Inflammatory macrophage treated with lipopolysaccharide for 1 hour (primary cell): ENCODE data around the gene NAV2.

ENCODE experiments used
- DNase-seq, 2 donors: peaks; one replicate each; pipeline ENCODE4 v3.0.0-alpha.2; 2020 to 2022

Gene NAV2

DNA sequence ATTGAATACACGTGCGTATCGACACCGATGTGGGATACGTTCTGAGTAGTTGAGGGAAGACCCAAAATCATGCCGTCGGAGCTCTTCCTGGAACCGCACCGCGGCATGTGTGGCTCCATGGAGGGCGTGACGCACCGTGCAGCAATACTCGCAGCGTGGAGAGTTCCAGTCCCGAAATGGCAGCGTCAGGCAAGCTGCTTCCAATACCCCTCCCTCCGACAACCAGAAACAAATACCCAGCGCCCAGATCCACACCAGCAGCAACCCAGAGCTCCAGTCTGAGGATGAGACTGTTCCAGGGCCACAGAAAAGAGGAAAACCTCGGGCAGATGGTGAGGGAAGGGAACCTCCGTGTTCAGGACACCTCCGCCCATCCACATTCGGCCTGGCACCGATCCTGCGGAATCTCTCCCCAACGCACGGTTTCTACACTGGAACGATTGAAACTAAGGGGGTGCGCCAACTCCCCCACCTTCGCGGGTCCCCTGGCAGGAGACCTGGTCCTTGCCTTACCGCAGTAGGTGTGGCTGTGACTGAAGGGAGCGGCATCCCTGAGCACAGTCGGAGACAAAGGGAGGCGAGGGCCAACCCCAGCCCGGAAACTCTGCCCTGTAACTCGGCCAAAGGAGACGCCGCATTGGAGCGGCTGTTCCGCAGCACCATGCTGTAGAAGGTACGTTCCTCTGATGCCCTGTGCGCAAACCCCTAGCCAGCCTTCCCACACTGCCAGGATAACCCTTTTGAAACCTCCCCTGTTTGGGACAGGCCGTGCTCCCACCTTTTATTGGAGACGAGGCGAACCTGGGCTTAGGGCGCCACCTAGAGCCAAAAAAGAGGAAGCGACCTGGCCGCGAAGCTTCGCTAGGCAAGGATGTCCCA lies 419.4 kb downstream of the NAV2 start:
- peak in 1 of 2 donors; percentile 53 for DNase-seq

DNA sequence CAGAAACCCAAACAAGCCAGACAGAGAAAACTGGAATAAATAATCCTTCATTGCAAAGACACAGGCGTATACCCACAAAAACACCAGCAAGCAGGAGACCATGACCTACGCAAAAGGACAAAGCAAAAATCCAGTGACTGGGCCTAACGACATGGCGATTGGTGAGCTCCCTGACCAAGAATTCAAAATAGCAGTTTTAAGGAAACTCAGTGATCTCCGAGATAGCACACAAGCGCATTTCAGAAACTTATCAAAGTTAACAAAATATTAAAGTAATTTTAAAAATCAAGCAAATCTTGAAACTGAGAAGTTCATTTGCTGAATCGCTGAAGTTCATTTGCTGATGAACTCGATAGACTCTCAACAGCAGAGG lies 420.0 kb downstream of the NAV2 start:
- DNase-seq, result no peak

DNA sequence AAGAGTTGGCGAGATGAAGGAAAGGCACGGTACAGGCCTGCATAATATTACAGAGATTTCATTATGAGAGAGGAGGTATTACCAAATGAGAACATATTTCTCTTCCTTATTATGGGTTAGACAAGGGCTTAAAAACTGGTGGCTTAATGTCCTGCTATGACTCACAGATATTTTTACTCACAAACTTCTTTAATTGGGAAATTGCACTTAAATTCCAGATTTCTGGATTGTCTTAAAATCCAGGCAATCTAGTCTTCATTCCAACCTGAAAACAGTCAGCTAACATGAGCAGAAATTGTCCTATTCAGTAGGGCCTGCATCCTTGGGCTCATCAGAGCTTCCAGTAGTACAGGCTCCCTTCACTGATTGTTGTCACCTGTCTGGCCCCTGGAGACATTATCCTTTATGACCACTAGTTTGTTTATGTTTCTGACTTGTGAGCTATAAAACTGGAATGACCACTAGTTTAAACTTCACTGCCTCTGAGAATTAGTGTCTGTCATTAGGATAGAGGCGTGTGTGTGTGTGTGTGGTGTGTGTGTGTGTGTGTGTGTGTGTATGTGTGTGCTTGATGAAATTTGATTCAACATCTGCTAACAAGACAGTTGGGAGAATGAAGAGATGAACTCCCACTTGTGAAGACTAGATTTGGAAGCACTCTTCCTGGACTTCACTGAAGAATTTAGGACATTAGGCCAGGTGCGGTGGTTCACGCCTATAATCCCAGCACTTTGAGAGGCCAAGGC lies 422.5 kb downstream of the NAV2 start:
- DNase-seq, result no peak

DNA sequence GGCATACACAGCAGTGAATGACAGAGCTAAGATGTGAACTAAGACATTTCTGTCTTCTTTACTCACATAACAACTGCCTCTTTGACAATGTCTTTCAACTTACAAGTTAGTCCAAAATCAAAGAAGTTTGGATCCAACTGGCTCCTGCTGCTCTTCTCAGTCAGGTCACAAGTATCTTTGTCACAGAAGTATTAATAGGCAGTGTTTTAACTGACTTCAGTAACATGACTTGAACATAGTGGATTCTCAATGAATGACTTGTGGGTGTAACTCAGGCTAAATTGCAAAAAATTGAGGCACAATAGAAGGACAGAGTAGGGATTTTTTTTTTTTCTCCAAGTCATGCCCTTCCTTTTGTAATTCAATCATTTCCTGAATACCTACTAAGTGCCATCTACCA lies 425.0 kb downstream of the NAV2 start:
- no peak for DNase-seq

DNA sequence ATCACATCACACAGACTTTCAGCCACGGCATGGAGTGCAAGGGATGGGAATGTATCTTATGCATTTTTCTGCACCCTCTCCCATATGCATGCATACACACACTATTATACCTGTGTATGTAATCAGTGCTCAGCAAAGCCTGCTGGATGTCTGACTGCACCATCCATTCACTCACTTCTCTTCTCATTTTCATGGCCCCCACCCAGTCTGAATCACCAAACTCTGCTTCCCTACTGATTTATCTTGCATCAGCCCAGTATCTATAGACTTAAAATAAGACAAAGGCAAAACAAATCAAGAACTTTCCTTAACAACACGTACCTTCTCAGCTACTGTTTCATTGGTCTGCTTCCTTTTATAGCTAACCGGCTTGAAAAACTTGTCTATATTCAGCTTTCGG lies 426.1 kb downstream of the NAV2 start:
- DNase-seq, result no peak

DNA sequence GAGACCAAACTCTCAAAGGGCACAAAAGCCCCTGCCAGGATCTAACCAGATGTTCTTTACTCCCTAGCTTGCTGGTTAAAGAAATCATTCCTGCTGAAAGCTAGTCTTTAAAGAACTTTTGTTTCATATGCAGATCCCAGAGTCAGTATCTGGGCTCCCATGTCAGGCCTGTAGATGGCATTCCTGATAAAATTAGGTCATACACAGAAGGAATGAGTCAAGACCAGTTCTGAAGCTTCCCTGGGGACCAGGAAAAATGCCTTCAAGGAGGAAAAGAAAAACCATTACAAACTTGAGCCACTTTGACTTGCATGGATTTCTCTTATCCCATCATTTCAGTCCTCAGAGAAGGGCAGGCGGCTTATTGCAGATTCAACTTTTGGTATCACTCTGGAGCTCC lies 441.7 kb downstream of the NAV2 start:
- DNase-seq, result no peak

DNA sequence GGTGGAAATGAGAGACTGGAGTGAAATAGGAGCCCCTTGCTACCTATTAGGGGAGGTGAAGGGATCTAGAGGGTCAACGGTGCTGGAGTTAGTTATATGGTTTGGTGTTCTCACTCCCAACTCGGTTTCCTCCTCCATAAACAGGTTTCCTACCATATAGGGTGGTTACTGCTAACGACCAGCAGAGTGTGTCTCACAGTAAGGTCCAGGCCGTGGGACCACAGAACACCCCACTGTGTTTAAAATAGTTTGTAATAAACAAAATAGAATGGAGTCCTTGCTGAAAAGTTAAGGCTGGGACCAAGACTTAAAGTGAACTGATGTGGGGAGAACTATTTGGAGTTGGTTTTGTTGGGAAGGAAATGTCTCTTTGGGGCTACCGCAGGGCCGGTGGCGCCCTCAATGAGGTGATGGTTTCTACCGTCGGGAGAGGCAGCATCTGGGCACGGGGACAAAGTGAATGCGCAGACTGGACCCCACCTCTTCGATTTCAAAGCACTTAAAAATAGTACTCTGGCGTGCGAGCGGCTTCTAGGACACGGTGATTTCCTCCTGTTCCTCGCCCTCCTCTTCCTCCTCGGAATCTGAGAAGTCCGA lies 443.1 kb downstream of the NAV2 start:
- DNase-seq, result no peak

DNA sequence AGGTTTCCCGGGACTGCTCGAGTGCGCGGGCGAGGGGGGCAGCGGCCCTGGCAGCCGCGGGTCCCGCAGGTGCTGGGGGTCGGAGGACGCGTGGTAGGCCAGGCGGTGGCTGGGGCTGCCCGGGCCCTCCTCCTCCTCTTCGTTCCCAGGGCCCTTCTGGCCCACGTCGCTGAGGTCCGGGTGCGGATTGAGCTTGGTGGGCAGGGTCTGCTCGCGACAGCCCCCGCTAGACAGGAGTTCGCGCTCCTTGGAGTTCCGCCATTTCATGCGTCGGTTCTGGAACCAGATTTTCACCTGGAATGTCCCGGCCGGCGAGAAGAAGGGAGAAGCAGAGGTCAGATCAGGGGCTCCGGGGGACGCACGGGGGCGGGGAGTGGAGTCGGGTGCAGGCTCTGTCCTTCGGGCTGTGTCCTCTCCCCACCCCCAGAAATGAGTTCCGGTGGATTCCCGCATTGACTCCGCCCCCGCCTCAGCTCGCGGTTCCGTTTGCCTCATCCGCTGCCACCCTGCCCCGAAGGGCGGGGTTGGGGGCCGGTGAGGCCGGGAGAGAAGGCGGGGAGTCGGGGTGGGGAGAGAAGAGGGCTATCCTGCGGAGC lies 443.7 kb downstream of the NAV2 start:
- DNase-seq, result peak in 1 of 2 donors; percentile 6

DNA sequence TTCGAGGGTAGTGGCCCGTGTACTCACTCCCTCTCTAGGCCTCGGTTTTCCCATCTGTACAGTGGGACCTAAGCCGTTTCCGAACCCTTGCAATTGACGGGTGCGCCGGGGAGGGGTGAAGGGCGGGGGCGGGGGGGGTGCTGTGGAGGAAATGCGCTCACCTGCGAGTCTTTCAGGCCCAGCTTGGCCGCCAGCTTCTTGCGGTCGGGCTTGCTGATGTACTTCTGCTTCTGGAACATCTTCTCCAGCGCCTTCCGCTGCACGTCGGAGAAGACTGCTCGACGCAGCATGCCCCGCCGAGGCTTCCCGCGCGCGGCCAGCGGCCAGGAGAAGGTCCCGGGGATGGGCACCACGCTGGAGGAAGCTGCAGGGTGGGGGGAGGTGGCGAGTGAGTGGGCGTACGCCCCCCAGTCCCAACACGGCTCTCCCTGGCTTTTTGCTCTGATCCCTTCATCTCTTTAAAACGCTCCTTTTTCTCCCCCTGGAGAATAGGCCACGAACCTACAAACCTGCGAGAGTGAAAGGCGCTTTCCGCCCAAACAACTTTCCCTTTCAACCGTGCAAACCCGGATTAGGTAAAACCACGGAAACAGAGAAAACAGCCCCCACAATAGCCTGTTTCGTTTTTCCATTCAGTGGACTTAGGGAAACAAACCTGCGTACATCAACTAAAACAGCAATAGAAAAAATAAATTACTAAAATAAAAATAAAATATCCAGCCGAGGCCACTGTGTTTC lies 444.4 kb downstream of the NAV2 start:
- DNase-seq, result no peak

DNA sequence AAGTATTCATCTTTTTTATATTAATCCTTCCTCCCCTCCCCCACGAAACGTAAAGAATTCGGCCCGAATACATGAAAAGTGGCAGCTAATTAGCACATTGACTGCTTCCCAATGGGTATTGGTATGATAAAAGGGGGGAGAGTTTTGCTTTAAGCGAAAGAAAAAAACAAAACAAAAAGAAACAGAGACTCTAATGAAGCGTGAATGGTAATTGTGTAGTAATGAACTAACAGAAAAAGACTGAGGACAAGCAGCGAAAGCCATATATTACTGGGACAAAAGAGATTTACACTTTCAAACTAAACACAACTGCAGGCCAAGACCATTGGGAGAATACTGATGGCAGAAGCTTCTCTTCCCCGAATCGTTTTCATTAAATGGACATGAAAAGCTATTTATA lies 445.1 kb downstream of the NAV2 start:
- no peak for DNase-seq

DNA sequence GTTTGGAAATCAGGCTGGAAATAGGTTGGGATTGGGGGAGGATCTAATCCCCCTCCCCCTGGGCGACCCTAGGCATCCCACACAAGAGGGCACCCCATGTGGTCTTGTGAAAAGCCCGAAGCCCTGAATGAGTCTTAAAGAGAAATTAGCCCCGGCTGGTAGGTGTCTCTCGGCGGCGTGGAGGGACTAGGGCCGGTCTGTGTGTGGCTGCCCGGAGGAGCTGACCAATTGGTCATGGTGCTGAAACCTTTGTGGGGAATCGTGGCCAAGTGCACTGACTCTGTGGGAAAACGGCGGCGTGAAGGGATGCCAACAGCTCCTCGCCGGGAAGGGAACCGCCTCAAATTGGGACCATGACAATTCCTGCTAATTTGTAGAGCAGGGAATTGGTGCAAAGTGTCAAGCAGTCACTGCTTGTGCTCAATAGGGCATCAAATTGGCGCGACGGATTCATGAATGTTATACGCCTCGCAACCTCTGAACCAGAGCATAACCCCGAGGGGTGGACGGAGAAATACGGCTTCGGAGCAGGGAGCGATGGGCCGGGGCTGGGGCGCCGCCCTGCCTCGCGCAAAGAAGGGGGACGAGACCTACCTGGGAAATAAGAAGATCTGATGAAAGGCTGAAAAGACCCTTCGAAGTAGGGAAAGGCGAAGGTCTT lies 446.1 kb downstream of the NAV2 start:
- peak; percentile 11 to 12 for DNase-seq

DNA sequence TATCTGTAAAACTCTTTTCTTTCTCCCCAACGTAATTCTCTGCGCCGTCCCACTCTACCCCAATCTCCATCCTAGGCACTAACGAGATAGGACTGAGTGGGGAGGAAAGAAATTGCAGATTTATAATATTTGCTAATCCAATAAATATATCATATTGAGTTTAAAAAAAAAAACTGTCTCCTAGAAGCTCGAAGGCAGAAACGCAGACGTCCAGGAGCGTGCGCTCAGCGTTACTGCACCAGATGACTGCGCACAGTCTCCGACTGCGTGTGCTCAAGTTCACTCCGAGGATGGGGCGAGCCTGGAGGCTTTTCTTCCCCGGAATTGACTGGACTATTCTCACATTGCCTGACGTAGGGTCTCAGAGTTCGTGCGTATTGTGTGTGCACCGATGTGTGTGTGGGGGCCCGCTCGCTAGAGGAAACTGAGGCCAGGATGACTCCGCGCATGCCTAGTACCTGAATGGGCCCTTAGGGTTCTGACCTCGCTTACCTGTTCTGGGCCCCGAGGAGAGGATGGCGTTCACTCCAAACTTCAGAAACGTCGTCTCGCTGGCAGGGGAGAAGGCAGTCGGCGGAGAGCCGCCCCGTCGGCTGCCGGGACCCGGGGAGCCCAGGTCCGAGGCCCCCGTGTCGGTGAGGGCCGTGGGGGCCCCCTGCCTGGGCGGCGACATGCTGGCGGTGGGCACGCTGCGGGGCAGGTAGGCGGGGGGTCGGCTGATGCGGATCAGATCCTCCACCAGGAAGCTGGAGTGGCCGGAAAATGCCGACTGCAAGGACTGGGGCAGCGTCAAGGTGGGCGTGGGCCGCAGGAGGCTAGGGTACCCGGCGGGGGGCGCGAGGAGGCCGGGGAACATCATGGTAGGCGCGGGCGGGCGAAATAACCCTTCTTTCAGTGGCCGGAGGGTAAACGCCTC lies 447.1 kb downstream of the NAV2 start:
- no peak for DNase-seq

DNA sequence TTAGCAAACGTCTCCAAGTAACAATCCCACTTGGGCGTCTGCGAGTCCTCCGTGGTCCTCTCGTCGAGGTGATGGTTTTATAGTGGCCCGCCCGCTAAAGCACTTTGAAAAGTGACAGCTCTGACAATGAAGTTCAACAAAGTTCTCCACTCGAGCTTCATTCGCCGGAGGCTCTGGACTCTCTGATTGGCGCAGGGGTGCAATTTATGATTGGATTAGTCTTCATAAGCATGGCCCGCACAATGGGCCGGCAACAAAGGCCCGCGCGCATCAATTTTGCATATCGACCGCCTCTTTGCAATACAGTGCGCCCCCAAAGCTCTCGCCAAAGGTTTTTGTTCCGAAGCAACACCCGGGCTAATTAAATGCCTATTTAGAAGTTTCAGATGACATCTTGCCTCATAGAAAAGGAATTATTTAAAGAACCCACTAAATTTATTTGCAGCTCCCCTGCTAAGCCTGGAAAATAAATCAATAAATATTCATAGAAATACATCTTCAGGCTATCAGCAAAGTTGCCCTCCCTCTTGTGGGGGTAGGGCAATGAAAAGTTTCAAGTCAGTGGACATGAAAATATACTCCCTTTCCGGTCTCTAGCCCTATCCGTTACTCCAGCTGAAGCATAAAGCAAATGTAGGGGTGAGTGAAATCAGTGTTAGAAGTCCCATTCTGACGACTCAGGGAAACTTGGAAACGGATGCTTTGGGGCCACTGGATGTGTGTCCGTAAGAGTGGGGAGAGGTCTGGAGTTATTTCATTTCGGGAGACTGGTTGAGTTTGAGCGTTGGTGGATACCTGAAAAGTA lies 448.0 kb downstream of the NAV2 start, which contains the start of gene DBX1:
Gene DBX1, minus strand, starts transcription at position 51 of the 805 bp plus-strand sequence. CDS start 151 bp downstream, outside the sequence.
- no peak for DNase-seq

DNA sequence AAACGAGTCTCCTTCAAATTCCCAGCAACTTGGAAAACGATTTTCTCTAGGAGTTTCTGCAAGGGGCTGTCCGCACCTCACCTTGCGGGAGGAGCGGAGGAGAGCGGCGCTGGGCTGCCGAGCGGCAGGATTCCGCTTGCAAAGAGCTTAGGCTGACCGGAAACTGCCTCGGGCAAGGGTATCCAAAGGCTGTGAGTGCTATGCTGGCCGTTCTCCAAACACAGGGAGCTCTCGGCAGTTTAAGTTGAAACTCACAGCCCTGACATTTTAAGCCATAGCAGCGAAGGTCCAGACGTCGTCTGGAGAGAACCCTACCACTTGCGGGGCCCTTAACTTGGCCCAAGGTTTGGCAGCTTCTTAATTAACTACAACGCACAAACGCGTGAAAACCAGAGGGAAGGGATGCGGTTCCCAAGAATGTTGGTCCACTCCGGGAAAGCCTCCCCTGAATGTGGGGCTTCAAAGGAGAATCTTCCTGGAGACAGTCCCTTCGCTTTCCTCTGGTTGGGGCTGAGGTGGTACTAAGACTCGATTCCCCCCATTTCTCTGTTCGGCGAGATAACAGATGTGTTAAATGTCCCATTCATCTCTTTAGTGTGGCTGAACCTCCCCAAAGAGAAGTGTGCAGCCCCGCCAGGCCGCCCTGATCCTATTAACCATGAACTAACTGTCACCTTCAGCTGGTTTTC lies 448.7 kb downstream of the NAV2 start:
- no peak for DNase-seq

DNA sequence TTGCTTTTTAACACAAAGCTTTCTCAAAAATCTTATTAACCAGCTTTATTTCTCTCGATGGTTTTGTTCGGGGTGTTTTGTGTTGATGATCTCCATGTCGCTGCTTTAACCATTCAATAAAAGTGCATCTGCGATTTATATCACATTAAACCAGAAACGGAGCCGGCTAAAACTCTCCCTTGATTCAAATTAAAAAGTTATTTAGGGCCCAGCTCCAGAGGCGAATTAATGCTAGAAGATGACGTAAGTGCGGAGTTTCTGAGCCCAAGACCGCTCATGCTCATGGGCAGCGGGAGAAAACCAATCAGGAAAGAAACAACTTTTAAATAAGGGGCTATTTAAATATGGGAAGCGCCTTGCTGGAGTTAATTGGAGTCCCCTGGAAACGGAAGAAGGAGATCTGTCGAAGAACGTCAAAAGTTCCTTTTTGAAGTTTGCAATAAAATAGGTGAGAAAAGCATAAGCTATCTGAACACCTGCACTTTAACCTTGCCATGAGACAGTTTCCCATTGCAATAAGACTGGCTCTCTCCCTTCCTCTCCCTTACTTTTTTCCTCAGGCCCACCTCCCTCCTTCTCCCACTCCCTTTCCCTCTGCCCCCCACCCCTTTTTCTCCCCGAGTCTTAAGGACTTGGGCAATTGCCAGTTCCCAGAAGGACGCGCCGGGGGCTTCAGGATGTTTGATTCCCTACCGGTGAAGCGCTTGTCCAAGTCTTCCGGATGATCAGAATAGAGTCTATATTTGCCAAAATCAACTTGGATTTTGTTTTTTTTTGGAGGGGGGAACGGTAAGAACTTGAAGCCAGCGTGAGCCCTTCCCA lies 449.5 kb downstream of the NAV2 start:
- DNase-seq, result no peak

DNA sequence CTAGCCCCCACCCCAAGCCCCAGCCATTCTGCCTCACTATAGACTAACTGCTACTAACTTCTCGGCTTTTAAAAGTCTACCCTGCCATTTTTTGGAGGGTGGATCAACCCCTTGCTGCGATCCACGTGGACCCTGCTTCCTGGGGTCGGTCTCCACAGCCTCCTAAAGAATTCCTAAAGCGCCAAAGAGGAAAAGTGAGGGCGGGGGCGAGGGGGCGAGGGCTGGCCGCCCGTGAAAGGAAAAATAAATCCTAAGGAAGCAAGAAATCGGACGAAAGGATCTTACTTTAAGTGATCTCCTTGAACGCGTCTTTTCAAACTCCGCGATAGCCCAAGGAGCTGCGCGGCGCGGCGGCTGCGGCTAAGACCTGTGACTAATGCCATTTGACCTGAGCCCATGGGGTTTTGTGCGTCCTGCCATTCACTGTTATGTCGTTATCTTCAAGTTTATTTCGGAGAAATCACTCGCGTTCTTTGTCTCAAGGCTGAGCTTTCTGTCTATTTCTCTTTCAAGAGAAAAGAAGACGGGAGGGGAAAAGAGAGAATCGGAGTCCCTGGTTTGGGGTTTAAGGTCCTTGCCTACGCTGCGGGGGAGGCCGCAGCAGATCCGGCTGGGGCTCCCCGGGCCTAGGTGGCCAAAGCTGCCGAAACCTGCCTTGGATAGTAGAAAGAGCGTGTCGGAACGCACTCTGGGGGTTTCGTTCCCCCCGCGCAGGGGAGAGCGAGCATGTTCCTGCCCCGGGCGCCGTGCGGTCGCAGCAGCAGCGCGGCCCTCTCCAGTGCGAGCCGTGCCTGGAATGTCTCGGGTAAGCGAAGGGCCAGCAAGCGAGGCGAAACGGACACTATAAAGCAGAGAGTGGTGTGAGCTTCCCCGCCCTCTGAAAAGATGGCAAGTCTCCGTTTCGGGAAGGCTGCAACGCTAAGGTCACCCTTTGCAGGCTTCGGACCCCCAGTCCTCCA lies 450.5 kb downstream of the NAV2 start:
- DNase-seq, result no peak

DNA sequence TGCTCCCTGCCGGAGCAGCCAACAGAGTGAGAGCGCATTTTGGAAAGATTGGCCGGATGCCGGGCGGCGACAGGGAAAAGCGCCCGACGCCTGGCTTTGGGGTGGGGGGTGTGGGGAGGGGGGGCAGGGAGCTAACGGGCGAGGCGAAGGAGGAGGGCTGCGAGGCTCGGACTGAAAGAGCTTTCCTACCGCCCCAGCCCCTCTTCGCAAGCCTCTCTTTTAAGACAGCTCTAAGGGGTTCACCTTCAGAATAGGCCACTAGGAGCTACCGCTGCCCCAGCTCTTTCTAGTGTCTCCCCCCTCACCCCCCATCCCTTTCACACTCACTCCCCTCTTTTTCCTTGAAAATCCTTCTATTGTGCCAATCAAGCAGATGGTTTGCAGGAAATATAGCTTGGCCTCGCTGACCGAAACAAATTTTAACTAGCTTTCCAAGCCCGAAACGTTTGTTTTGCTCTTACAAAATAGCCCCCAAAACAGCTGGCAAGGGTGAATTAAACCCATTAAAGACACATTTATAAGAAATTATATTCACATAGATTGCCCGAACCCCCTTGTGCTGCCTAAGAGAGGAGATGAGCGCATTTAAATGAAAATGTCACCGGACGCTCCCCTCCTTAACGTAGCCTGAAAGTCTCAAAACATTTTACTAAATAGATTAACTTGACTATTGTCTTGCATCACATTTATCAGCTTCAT lies 451.3 kb downstream of the NAV2 start:
- no peak for DNase-seq
